Measurements from ENCODE around the gene MYO3A.
"Not testable (repeated sequence)": the region's sequence is repeated elsewhere in the genome, so short reads cannot be mapped to it uniquely, and the experiment has no call there.

- TF ChIP-seq CTCF, POLR2A (IDR thresholded peaks at IDR 0.05): not testable (repeated sequence)
These were observed 163.5 kb downstream of the MYO3A start for GRCh38 chr10:26097549-26097948.

Data from uterus (tissue), 2 donors.